Right forelimb (tissue), 1 donor: Measurements from ENCODE around the gene PAX5.

Source experiments
- DNase-seq: peaks from one replicate; pipeline ENCODE4 v3.0.0-alpha.2; 2018

PAX5 gene

DNA sequence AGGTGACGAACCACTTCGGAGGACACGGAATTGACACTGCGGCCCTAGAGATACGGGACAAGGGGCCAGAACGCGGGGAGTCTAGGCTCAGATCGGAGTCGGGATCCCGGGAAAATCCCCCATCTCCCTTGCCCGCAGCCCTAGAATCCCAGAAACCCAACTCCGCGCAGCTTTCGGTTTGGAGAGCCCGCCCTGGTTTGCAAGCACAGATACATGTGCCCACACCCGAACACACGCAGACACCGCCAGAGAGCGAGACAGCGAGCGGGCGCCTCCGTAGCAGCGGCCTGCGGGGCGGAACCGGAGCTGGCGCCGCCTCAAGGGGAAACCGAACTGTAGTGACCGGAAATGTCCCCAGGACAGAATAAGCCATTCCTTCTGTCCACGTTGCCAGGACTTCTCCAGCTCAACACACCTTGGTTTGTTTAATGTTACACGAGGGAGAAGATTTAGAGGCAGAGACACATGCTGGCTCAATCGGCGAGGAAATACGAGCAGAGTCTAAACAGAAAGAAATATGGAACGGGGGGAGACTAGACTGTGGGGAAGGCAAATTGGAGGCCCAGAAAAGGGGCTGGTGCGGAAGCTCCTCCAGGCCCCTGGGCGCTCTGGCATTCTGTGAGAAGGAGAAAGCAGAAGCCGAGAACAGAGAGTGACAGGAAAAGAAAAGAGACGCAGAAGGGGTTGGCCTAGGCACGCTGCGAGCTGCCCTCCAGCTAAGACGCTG is 2.9 kb upstream of the PAX5 start:
- peak; percentile 61 for DNase-seq

DNA sequence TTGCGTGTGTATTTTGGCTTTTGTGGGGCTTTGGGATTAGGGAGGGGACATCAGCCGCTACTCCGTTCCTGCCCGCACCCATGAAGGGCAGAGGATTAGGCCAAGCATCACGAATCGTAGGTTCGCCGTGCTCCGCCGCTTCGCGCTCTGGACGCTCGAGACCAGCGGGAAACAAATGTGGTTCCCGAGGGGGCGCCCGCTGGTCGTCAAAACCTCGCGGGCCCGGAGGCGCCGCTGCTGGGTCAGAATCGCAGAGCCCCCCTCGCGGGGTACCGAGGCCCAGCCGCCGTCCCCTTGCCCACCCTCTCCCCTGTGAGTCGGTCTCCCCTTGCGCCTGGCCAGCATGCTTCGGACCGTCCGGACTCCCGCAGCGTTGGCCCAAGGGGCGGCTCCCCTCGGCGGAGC is 2.3 kb upstream of the PAX5 start:
- DNase-seq = no peak

GRCh38 chr9:37035648-37036370 is 1.7 kb upstream of the PAX5 start:
- DNase-seq = peak; percentile 65

GRCh38 chr9:37034938-37035647 is 1.0 kb upstream of the PAX5 start:
- no peak for DNase-seq

DNA sequence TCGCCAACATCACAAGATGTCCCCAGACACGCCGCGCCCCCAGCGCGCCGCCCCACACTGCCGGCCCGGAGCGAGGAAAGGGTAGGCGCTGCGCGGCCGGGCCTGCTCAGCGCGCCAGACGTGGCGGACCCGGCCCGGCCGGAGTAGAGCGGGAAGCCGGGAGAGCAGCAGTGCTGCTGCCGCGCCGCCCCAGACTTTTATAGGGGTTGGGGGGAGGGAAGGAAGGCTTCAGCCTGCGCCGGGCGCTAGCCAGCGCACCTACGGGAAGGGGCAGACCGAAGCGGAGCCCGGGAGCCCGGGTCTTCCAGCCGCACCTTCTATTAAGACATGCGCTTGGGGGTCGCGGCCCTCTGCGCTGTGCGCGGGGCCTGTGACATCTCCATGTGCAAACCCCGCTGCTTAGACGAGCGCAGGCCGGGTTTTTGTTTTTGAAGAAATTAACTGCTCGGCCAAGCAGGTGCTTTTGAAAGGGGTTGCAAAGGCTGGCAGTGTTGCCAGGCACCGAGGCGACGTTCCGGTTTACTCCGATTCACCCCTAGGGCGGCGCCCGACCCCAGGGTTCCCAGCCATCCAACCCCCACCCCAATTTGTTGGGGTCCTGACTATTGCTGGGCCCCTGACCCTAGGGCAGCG is 353 bp upstream of the PAX5 start:
- no peak for DNase-seq

DNA sequence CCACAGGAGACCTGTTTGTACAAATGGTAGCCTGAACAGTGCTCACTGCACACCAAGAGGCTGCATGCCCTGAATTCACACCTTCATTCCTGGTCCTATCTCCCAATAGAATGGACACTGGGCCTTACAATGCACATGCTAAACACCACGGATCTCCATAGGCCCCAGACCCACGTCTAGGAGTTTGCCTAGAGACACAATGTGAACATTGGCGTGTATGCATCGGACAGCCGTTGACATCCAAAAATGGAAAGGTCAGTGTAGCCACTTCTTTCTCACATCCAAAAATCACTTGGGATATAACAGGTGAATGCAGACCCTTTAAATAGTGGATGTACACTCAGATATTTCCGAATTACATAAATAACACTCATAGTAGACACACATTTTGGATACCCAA is 927 bp downstream of the PAX5 start:
- DNase-seq = no peak

GRCh38 chr9:37032713-37033112 is 1.4 kb downstream of the PAX5 start:
- DNase-seq = no peak

GRCh38 chr9:37031902-37032301 is 2.2 kb downstream of the PAX5 start:
- DNase-seq = no peak

GRCh38 chr9:37031081-37031480 is 3.0 kb downstream of the PAX5 start:
- DNase-seq = no peak

DNA sequence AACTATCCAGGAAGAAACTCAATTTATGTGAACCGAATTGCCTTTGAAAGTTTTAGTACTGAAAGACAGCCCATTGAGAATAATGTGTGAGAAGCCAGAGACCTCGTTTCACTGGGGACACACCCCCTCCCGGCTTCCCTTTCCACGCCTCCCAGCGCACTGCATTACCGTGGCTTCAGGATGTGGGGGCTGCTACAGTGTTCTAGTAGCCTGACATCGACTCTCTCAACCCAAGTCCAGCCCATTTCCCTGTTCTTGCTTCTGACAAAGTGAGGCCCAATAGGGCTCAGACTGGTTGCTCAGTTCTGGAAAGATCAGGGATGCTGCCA is 3.5 kb downstream of the PAX5 start:
- no peak for DNase-seq

GRCh38 chr9:37029776-37030610 is 4.1 kb downstream of the PAX5 start:
- DNase-seq = no peak

- DNase-seq = no peak
Observed at GRCh38 chr9:37029304-37029775, 4.7 kb downstream of the PAX5 start.

DNA sequence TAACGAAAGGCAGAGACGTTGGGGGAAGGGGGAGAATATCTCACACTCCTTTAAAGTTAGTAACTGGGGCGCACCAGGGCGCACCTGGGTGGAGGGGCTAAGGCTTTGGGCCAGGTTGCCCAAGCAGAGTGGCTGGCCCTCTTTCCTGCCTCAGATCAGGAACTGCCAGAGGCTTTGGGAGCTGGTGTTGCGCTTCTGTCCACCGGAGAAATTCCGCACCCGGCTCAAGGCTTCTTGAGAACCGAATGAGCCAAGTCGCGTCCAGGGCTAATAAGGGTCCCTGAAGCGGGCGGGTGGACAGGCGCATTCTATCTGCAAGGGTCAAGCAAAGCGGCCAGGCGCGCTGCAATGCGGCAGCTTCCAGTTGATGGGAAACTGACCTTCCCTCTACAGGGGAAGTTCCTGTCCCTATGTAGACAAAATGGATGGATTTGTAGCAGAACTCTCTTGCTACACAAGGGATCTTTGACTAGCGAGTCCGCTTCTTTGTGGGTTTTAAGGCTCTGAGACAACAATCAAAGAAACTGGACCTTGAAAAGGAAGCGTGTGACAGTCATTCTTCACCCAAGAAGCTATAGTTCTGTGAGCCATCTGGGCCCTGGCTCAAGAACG is 5.5 kb downstream of the PAX5 start:
- no peak for DNase-seq

DNA sequence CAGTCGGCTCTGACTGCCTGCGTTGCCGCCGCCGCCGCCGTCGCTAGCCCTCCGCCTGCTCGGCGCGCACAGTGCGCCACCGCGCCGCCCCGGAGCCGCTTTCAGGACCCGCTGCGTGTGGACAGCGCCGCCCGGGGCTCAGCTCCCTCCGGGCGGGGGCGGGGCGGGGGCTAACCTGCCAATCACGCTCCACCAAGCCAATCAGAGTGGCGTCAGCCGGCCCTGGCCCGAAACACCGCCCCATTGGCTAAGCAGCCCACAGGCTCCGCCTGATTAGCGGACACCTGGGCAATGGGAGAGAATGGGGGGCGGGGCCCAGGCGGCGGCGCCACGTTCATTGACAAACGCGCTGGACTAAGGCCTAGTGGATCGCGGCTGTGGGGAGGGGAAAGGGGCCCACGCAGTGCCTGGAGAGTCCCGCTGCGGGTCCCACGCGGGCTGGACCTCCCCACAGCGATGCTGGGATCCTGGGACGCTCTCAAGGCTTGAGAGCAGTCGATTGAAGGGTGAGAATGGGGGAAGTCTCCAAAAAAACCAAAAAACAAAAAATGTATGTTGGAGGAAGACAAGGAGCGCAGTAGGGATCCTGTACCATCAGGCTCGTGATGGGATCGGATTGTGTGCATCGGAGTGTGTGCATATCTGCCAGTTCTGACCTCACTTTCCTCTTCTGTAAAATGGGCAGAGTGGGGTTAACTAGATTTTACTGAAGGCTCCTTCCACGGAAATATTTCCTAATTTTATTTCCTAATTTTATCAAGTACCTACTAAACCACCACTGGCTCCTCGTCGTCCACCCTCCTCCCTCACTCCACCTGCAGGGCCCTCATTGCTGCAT is 6.3 kb downstream of the PAX5 start:
- peak; percentile 91 for DNase-seq

DNA sequence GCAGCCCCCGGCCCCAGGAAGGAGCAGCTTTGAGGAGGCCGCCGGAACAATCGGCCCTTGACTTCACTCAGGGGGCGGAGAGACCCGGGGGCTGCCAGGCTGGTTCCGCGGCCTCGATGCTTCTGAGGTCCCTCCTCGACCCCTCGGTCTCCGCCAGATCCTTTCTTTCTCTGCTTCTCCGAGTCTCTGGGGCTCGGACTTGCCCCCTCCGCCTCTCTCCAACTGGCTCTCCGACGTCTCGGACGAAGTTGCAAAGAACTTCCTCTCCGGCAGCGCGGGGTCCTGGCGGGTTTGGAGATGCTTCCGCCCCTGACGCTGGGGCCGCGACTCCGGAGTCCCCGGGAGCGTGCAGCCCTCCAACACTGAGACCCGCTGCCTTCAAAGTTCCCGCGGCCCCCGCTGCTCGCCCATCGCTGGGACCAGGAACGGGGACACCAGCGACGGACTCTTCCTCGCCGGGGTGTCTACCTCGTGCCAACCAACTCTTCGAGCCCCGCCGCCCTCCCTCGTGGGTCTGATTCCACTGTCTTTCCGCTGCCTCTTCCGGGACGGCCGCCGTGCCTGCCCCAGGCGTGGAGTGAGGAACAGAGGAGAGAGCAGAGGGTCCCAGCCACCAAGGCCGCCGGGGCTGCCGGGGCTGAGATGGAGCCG is 7.0 kb downstream of the PAX5 start:
- DNase-seq = no peak

DNA sequence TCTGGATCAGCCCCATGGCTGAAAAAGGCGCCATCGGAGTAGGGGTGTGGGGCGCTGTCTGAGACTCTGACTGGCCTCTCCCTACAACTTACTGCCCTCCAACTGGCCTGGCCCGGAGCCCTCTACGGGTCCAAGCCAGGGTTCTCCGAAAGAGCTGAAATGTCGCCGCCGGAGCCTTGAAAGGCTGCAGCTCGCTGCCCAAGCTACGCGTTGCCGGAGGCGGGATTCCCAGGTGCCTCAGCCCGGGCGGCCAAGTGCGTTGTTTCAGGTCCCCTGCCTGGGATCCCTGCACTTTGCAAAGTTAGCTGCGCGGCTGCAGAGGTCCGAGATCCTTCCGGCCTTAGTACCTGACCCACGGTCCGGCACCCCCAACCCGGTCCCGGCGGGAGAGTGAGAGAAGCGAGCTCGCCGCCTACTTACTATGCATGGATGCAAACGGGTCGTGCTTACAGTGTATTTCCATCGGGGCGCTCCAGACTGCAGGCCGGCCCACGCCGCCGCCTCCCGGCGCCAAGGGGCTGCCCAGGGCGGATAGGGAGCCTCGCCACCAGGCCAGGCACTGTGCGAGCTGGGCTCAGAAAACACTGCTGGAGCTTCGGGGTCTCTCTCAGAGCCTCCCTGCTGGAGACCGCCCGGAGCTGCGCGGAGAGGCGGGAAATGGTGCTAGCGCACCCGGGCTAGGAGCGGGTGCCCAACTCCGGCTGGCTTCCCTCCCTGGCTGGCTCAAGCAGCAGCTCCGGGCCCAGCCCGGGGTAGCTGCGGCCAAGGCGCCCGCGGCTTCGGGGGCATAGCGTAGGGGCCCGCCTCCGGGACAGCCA is 7.7 kb downstream of the PAX5 start:
- no peak for DNase-seq

- DNase-seq = no peak
Observed at GRCh38 chr9:37025823-37026112, 8.3 kb downstream of the PAX5 start.

GRCh38 chr9:37025071-37025822 is 8.8 kb downstream of the PAX5 start:
- DNase-seq = no peak

DNA sequence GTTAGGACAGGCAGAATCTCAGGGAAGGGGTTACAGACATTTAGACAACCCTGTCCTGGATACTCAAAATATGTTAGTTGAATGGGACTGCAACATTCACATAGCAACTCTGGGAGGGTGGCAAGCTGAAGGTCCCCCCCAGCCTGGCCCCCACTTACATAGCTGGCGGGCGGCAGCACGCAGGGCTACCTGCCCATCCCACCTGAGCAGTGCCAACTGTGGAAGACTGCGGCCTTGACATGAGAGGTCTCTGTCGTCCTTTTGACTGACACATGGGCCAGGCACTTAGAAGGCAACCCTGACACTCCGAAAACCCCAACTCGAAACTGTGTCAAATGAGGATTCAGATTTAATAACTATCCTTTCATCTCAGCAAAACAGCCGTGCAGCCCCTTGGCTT is 16.5 kb downstream of the PAX5 start:
- DNase-seq = no peak
